GM12892 (cell line): ENCODE measurements around the gene ZCCHC7.

Experiments used
- POLR2A ChIP-seq: IDR thresholded peaks from 2 replicates; pipeline ENCODE4 v1.6.1; 2011; ENCODE audit warnings: low read depth, low read length, control low read depth
- POLR2AphosphoS5 ChIP-seq: IDR thresholded peaks from 2 replicates; pipeline ENCODE4 v1.6.1; 2011; ENCODE audit warnings: low read depth, low read length, control low read depth
- TAF1 ChIP-seq: IDR thresholded peaks from 2 replicates; pipeline ENCODE4 v1.6.1; 2011; ENCODE audit warnings: low read depth, mild to moderate bottlenecking, control low read depth, low read length, borderline replicate concordance

- TF ChIP-seq POLR2A: no peak
- TF ChIP-seq TAF1: no peak
- TF ChIP-seq POLR2AphosphoS5: no peak
These were observed 98.5 kb downstream of the ZCCHC7 start for GRCh38 chr9:37218800-37219425.
